PC-9 (cell line): ENCODE data around the gene CXCR1.

Source experiments
- CTCF ChIP-seq: fragments of 200-600 bp; sonication (generic); conservative IDR thresholded peaks from 2 replicates; pipeline ENCODE4 v1.6.1; 2017; ENCODE audit warnings: mixed run types, antibody characterized with exemption, mild to moderate bottlenecking, moderate library complexity
- EZH2 ChIP-seq: fragments of 200-600 bp; sonication (generic); IDR thresholded peaks from 2 replicates; pipeline ENCODE4 v1.8.0; 2017; ENCODE audit warnings: antibody characterized with exemption, low read depth

- TF ChIP-seq CTCF (no peak), EZH2 (no peak)
Observed at GRCh38 chr2:218138047-218138446, 28.7 kb downstream of the CXCR1 start.
